SK-N-DZ (cell line): ENCODE results near the gene RRP1. TPM values are rescaled to one million over a fixed set of nuclear protein-coding genes. Genes with fewer than 3 reads are reported as not detected.

Experiments used
- DNase-seq: peaks from one replicate; pipeline ENCODE4 v3.0.0-alpha.2; 2015; ENCODE audit warnings: low spot score
- polyA plus RNA-seq, 2 experiments: library from polyadenylated mRNA; depleted of rRNA; stranded (reverse); fragments of >200 nt; gene quantifications; 2 replicates each; pipeline ENCODE4 v1.2.3, GENCODE V29; 2014

Gene RRP1
- 32.7 and 45.9 TPM in 2 replicates for polyA plus RNA-seq (2014; cell fraction: cytosol; rRNA removed)
- 93.3 and 129 TPM in 2 replicates for polyA plus RNA-seq (2014; cell fraction: nucleus; rRNA removed)

GRCh38 chr21:43789276-43790009 lies at the start of gene RRP1:
Gene RRP1, plus strand, starts transcription at chr21:43789577. Its CDS starts 53 bp downstream, at chr21:43789630.
- peak; percentile 84 for DNase-seq

GRCh38 chr21:43739621-43740435 lies 49.5 kb upstream of the RRP1 start:
- no peak for DNase-seq

DNA sequence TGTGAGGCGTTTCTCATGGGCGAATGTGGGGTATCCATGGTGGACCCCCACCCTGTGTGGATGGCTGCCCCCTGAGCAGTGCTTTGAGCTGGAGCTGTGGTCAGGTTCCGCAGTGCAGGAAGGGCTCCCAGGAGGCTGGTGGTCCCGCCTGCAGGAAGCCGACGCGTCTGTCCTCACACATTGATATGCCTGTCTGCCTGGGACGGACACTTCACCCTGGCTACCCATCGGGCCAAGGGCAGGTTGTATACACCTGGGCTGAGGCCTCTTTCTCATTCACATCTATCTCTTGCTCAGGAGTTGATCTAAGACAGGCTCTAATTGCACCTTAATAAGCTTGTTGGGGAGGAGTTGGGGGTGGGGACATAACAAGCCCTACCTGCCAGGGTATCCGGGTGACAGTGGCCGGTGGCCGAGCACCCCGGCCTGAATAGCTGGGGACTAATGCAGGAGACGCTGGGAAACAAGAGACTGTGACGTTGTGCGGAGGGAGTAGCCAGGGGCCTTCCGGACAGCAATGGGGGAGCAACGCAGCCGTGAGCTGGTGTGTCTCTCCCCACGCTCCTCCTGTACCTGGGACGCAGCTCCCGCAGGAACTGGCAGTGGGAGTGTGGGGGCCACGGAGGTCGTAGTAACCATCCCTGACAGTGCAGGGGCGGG lies 48.8 kb upstream of the RRP1 start:
- no peak for DNase-seq

DNA sequence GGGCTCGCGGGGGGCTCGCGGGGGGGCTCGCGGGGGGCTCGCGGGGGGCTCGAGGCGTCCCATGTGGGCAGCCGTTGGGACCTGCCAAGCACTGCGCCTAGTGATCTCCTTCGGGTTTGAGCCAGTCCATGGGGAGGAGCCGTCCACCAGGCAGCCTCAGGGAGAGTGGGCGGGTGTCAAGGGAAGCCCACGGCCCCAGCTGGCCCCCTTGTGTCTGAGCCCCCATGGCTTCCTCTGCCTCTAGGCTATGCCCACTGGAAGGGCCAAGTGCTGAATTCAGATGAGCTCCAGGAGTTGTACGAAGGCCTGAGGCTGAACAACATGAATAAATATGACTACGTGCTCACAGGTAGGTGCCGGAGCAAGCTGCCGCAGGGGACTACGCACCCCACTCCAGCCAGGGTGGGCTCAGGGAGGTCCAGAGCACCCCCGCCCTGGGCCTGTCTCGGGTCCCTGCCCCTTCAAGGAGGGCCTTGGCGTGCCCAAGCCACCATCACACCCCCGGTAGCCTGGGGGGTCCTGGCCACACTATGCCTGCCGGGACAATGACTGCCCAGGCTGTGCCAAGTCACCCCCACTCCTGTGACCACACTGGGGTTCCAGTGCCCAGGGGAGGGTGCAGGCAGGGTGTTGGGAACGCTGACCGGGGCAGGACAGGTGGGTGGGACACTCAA lies 47.8 kb upstream of the RRP1 start:
- no peak for DNase-seq

DNA sequence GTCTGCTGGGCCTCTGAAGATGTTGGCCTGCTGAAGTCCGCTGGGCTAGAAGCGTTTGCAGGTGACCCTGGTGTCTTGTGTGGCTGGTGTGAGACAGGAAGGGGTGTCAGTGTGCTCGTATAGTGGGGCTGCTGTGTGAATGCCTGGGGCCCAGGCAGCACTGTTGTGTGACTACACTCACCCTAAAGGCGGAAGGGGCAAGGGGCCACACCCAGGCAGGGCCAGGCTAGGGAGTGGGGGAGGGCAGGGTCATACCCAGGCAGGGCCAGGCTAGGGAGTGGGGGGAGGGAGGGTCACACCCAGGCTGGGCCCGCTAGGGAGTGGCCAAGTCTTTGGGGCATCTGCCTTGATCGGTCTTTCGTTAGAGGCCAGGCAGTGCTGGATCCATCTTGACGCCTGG lies 45.4 kb upstream of the RRP1 start:
- no peak for DNase-seq

- no peak for DNase-seq
These were observed 44.7 kb upstream of the RRP1 start for GRCh38 chr21:43744725-43745124.

GRCh38 chr21:43745772-43746517 lies 43.4 kb upstream of the RRP1 start:
- no peak for DNase-seq

DNA sequence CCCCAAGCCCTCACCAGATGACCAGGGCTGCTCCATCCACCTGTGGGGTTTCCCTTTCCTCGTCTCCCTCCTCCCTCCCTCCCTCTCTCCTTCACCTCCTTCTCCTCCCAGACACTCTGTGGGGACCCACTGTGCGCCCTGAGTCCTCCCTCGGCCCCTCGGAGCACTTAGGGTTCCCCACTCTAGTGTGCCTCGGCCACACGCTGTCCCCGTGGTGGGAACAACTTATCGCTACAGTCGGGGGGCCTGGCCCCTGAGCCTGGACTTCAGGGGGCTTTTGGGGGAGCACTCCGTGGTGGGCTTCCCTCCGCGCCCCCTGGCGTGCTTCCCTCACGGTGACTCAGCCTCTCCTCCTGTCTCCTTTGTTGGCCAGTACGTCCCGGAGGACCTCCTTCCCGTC lies 40.8 kb upstream of the RRP1 start:
- no peak for DNase-seq

- no peak for DNase-seq
These were observed 39.6 kb upstream of the RRP1 start for GRCh38 chr21:43749651-43750262.

DNA sequence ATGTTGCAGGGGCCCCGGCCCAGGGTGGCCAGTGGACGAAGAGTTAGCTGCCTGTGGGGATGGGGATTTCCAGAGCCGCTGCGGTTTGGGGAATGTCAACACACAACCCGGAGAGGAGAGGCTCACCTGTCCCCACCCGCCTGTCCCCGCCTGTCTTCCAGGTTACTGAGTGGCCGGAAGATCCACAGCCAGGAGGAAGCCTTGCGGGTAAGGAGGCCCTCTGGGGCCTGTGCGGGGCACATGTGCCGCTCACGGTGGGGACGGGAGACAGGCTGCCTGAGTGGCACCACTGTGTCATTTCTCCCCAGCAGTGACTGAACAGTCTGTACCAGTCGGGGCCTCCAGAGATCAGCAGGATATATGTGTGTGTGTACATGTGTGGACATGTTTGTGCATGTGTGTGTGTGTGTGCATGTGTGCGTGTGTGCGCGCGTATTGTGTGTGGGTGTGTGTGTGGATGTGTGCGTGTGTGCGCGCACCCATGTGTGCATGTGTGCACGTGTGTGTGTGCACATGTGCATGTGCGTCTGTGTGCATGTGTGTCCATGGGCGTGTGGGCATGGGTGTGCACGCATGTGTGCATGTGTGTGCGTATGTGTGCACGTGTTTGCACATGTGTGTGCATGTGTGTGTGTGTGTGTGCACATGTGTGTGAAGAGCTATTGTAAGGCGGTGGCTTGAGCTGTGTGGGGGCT lies 38.9 kb upstream of the RRP1 start:
- no peak for DNase-seq

GRCh38 chr21:43751955-43752591 lies 37.3 kb upstream of the RRP1 start:
- no peak for DNase-seq

- DNase-seq = no peak
These were observed 36.5 kb upstream of the RRP1 start for GRCh38 chr21:43752758-43753438.

DNA sequence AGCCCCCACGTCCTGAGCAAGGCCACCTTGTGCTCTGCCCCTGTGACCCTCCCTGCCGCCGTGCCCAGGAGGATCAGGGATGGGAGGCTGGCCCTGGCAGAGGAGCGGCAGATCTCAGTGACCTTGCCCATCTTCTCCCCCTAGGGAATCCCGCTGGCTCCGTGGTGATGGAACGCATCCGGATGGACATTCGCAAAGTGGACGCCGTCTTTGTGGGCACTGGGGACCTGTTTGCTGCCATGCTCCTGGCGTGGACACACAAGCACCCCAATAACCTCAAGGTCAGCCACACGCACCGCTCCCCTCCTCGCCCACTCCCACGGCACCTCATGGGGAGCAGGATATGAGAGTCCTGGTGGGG lies 36.0 kb upstream of the RRP1 start:
- no peak for DNase-seq

GRCh38 chr21:43754948-43755781 lies 34.2 kb upstream of the RRP1 start:
- DNase-seq = no peak

DNA sequence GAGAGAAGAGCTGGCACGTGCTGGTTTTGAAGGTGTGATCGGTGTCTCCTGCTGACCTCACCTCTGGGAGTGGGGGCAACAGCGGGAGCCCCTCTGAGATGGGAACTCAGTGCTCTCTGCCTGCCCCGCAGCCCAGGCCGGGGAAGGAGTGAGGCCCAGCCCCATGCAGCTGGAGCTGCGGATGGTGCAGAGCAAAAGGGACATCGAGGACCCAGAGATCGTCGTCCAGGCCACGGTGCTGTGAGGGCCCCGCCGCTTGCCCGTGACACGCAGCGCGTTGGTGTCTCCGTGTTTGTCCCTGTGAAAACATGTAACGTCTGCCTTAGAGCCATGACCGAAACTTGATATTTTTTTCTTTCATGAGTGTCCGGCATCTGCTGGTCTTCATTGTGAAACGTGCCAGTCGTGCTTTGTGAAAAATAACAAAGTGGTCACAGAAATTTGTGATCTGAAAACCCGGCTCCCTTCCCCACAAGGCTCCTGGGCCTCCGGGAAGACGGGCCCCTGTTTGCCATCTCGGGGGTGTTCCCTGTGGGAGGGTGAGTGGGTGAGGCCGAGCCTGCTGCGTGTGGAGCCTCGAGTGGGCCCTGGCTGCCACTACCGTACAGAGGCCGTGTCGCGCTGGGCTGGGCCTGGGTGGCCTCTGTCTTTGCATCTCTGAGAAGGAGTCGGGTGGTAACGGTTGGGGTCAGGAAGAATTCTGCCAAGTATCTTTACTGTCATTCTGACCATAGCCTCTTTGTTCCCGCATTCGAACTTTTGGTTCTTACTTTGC lies 33.4 kb upstream of the RRP1 start:
- DNase-seq = no peak

- no peak for DNase-seq
These were observed 31.8 kb upstream of the RRP1 start for GRCh38 chr21:43757601-43758000.

DNA sequence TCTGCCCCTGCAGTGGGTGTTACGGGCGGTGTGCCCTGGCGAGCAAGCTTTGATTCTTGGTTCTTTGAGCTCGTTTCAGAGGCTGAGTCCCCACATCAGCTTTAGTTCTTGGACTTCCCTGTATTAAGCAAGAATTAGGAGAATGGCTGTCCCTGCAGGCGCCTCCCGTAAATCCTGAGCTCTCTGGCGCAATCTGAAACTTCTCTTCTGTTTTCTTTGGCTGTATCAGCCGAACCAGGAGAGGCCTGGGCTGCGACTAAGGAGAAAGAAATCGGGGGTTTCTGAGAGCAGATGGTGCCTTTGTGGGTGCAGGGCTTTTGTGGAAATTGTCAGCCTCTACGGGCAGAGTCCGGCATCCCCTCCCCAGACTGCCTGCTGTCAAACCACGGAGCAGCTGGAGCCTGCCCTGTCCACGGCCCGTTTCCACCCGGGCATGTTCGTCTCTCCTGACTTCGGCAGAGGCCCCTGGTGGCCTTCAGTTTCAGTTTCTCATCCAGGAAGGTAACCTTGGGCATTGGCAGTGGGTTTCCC lies 31.2 kb upstream of the RRP1 start:
- no peak for DNase-seq
